ENCODE data around the gene CPED1.

- TF ChIP-seq CTCF (IDR thresholded peaks at IDR 0.05) (no peak), POLR2A (IDR thresholded peaks at IDR 0.05) (no peak)
These were observed 4.1 kb upstream of the CPED1 start for GRCh38 chr7:120984406-120984805.

All from body of pancreas (tissue), 4 donors.